DOHH2 (cell line): ENCODE results near the gene ST3GAL3.

Experiments used
- H3F3A ChIP-seq: fragments of 200-600 bp; sonication (generic), shearing (Covaris generic); 2 replicates; pipeline ENCODE4 v1.6.0; 2016; ENCODE audit warnings: antibody characterized with exemption, mild to moderate bottlenecking; ENCODE audit not compliant: control insufficient read depth, insufficient read depth
- H3K27ac ChIP-seq: fragments of 200-600 bp; sonication (generic); 2 replicates; pipeline ENCODE4 v1.5.1; 2014; ENCODE audit warnings: low read depth, mild to moderate bottlenecking, low read length, moderate library complexity
- H3K27me3 ChIP-seq: fragments of 200-600 bp; sonication (generic); 2 replicates; pipeline ENCODE4 v1.6.1; 2014; ENCODE audit warnings: mild to moderate bottlenecking, low read length, mixed read lengths; ENCODE audit not compliant: control insufficient read depth
- H3K36me3 ChIP-seq: fragments of 200-600 bp; sonication (generic); 2 replicates; pipeline ENCODE4 v1.6.1; 2014; ENCODE audit warnings: mild to moderate bottlenecking, low read length, moderate library complexity, mixed read lengths; ENCODE audit not compliant: control insufficient read depth
- H3K4me1 ChIP-seq: fragments of 200-600 bp; sonication (generic); 2 replicates; pipeline ENCODE4 v1.6.1; 2014; ENCODE audit warnings: mild to moderate bottlenecking, low read length, mixed read lengths; ENCODE audit not compliant: control insufficient read depth
- H3K4me2 ChIP-seq: fragments of 200-600 bp; sonication (generic); 2 replicates; pipeline ENCODE4 v1.6.0; 2014; ENCODE audit warnings: mild to moderate bottlenecking, low read length, moderate library complexity
- H3K4me3 ChIP-seq: fragments of 200-600 bp; sonication (generic); 2 replicates; pipeline ENCODE4 v1.5.1; 2014; ENCODE audit warnings: mild to moderate bottlenecking, low read length, mixed read lengths
- H3K79me2 ChIP-seq: fragments of 200-600 bp; sonication (generic); 2 replicates; pipeline ENCODE4 v1.6.1; 2014; ENCODE audit warnings: mild to moderate bottlenecking, low read length, mixed read lengths; ENCODE audit not compliant: control insufficient read depth
- H3K9me2 ChIP-seq: fragments of 200-600 bp; sonication (generic); replicated peaks from 2 replicates; pipeline ENCODE4 v1.6.1; 2014; ENCODE audit warnings: mild to moderate bottlenecking, low read length, mixed read lengths; ENCODE audit not compliant: control insufficient read depth
- H3K9me3 ChIP-seq: fragments of 200-600 bp; sonication (generic); 2 replicates; pipeline ENCODE4 v1.6.1; 2014; ENCODE audit warnings: antibody characterized with exemption, low read length, mixed read lengths; ENCODE audit not compliant: control insufficient read depth, insufficient read depth
- H4K20me1 ChIP-seq: fragments of 200-600 bp; sonication (generic); 2 replicates; pipeline ENCODE4 v1.6.0; 2014; ENCODE audit warnings: low read depth, mild to moderate bottlenecking, antibody characterized with exemption, low read length, moderate library complexity; ENCODE audit not compliant: control insufficient read depth, insufficient read depth
- EZH2phosphoT487 ChIP-seq: fragments of 200-600 bp; sonication (generic); IDR thresholded peaks from 2 replicates; pipeline ENCODE4 v1.6.1; 2017; ENCODE audit warnings: borderline replicate concordance, mild to moderate bottlenecking, antibody characterized with exemption, low read length, moderate library complexity, mixed read lengths
- TF ChIP-seq, protein P1 (sequence below): fragments of 200-600 bp; sonication (generic); IDR thresholded peaks from one replicate; pipeline ENCODE4 v1.5.1; 2014; ENCODE audit warnings: antibody characterized with exemption, mild to moderate bottlenecking, low read depth, low read length; ENCODE audit not compliant: poor library complexity, severe bottlenecking

Gene ST3GAL3

DNA sequence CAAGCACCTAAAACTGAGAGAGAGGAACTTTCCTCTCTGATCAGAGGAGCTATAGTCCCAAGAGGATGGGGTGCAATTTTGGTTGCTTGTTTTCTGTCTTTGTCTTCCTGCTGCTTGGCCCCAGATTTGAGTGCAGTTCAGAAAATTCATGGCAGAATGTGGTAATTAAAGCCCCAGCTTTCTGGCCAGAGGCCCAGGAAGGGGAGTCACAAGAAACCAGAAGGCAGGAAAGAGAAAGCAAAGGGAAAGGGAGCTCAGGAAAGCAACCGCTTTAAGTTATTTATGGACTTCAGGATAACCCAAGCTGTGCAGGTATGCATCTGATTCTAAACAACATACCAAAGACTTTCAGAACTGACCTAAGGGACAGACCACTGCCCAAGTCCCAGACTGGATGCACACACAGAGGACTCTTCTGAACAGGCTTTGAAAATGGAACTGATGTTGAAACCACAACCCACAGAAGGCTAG is 88.8 kb downstream of the ST3GAL3 start:
- Histone ChIP-seq H3K4me2 (no peak overlapping the region), H3K27ac (no peak overlapping the region), H3K79me2 (no peaks in the 10 kb centered on the region), H3F3A (no peaks in the 10 kb centered on the region), H3K4me3 (no peak overlapping the region), H3K27me3 (no peaks in the 10 kb centered on the region), H3K9me3 (no peaks in the 10 kb centered on the region), H3K9me2 (no peaks in the 10 kb centered on the region), H3K4me1 (no peaks in the 10 kb centered on the region), H3K36me3 (no peaks in the 10 kb centered on the region; the same call in 1 of the 2 replicates), H4K20me1 (no peaks in the 10 kb centered on the region)
- TF ChIP-seq EZH2phosphoT487, result no peak
- TF ChIP-seq, protein P1, sequence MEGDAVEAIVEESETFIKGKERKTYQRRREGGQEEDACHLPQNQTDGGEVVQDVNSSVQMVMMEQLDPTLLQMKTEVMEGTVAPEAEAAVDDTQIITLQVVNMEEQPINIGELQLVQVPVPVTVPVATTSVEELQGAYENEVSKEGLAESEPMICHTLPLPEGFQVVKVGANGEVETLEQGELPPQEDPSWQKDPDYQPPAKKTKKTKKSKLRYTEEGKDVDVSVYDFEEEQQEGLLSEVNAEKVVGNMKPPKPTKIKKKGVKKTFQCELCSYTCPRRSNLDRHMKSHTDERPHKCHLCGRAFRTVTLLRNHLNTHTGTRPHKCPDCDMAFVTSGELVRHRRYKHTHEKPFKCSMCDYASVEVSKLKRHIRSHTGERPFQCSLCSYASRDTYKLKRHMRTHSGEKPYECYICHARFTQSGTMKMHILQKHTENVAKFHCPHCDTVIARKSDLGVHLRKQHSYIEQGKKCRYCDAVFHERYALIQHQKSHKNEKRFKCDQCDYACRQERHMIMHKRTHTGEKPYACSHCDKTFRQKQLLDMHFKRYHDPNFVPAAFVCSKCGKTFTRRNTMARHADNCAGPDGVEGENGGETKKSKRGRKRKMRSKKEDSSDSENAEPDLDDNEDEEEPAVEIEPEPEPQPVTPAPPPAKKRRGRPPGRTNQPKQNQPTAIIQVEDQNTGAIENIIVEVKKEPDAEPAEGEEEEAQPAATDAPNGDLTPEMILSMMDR, result no peak

DNA sequence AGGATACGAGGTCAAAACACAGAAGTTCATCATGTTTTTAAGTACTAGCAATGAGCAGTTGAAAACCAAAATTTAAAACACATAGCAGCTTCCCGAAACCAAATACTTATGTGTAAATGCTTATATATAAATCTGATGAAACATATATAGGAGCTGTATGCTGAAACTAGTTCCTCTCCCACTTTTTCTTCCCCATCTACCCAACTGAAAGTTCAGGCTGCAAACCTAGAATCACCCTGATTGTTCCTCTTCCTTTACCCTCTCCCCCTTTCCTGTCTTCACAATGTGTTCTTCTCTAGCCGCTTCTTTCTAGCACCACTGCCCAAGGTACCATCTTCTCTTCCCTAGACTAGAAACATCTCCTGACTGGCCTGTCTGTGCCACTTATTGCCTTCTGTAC is 90.6 kb downstream of the ST3GAL3 start:
- Histone ChIP-seq H3K9me3 (no peaks in the 10 kb centered on the region), H3K79me2 (no peaks in the 10 kb centered on the region), H4K20me1 (no peaks in the 10 kb centered on the region), H3K27me3 (no peaks in the 10 kb centered on the region), H3K4me3 (no peak overlapping the region), H3F3A (no peaks in the 10 kb centered on the region), H3K9me2 (no peaks in the 10 kb centered on the region), H3K27ac (no peak overlapping the region), H3K36me3 (no peaks in the 10 kb centered on the region; the same call in 1 of the 2 replicates), H3K4me1 (no peaks in the 10 kb centered on the region), H3K4me2 (no peak overlapping the region)
- TF ChIP-seq EZH2phosphoT487, result no peak
- TF ChIP-seq, protein P1, result no peak

DNA sequence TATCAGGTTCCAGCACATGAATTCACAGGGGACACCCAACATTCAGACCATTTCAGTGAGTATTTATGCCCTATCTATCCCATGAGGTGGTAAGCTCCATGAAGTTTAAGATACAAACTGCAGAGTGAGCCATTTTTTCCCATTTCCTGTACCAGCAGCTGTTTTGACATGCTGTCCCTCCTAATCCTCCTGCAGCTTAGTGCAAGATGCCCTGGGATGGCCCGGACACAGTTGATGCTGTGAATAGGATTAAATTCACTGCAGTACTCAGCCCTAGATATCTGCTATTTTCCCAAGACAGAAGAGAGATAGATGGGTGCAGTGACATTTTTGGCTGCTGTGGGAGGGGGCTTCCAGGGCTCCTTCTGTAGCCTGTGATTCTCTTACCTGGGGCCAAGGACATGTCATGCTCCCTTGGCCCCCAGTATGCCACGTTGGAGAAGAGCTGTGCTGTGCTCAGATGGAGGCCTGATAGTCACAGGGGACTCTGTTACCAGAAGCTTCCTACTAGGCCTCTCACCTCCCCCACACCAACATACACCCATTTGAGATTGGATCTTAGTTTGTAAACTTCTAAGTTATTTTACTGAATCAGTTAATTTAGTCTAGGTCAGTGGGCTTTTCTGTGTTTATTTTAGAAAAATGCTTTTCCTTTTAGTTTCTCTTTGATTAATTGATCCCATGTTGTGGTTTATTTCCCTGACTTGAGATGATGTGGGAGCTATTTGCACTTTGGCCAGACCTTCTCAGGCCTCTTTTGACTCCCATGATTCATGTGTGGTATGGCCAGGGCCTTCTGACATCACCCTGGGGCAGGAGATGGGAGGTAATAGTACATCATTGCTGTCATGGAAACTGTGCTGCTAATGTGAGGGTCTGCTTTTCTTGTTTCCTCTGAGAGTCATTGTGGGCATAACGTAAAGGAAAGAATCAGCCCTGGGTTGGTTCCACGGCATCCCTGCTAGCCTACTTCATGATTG is 92.6 kb downstream of the ST3GAL3 start:
- no peak overlapping the region for H3K4me2 ChIP-seq
- H3K4me1 ChIP-seq, result no peaks in the 10 kb centered on the region
- no peak overlapping the region for H3K27ac ChIP-seq
- TF ChIP-seq, protein P1, result no peak
- no peak for TF ChIP-seq EZH2phosphoT487
- H3F3A ChIP-seq, result no peaks in the 10 kb centered on the region
- H3K36me3 ChIP-seq, result no peaks in the 10 kb centered on the region; the same call in 1 of the 2 replicates
- no peaks in the 10 kb centered on the region for H3K9me2 ChIP-seq
- no peak overlapping the region for H3K4me3 ChIP-seq
- H3K79me2 ChIP-seq, result no peaks in the 10 kb centered on the region
- no peaks in the 10 kb centered on the region for H4K20me1 ChIP-seq
- no peaks in the 10 kb centered on the region for H3K9me3 ChIP-seq
- no peaks in the 10 kb centered on the region for H3K27me3 ChIP-seq
